Glutamatergic neuron (in vitro differentiated cells): ENCODE data around the gene INO80C. TPM values are rescaled to one million over a fixed set of nuclear protein-coding genes. Genes with fewer than 3 reads are reported as not detected.

ENCODE experiments used
- DNase-seq: peaks from one replicate; pipeline ENCODE4 v3.0.0; 2022
- H3K27ac Mint-ChIP-seq: one replicate; pipeline ENCODE4 v1.8.0; 2020; ENCODE audit warnings: mild to moderate bottlenecking, mixed read lengths, inconsistent platforms; ENCODE audit not compliant: unreplicated experiment
- H3K27me3 Mint-ChIP-seq: one replicate; pipeline ENCODE4 v1.8.0; 2020; ENCODE audit warnings: mild to moderate bottlenecking, moderate library complexity, mixed read lengths, inconsistent platforms; ENCODE audit not compliant: unreplicated experiment
- H3K36me3 Mint-ChIP-seq: one replicate; pipeline ENCODE4 v1.8.0; 2020; ENCODE audit warnings: mild to moderate bottlenecking, mixed read lengths, inconsistent platforms; ENCODE audit not compliant: unreplicated experiment
- H3K4me1 Mint-ChIP-seq: one replicate; pipeline ENCODE4 v1.8.0; 2020; ENCODE audit warnings: mild to moderate bottlenecking, low read depth, mixed read lengths, inconsistent platforms; ENCODE audit not compliant: unreplicated experiment
- H3K4me3 Mint-ChIP-seq: one replicate; pipeline ENCODE4 v1.8.0; 2020; ENCODE audit warnings: mild to moderate bottlenecking, mixed read lengths, inconsistent platforms; ENCODE audit not compliant: unreplicated experiment
- H3K9me3 Mint-ChIP-seq: one replicate; pipeline ENCODE4 v1.8.0; 2020; ENCODE audit warnings: mild to moderate bottlenecking, moderate library complexity, mixed read lengths, inconsistent platforms; ENCODE audit not compliant: unreplicated experiment
- total RNA-seq: library from RNA; stranded (reverse); fragmentation: NEBNext Ultra II Directional; extraction: Animal tissue kit (Norgen Biotek cat#: 25700); gene quantifications from one replicate; pipeline ENCODE4 v1.2.1, GENCODE V29; 2021; ENCODE audit not compliant: unreplicated experiment
- TF ChIP-seq, protein P1 (sequence below): fragments of 200-600 bp; sonication (generic); IDR thresholded peaks from one replicate; pipeline ENCODE4 v1.5.0; 2021; ENCODE audit not compliant: partially characterized antibody, unreplicated experiment

Gene INO80C
- total RNA-seq, 1 donor from 2014 or later: 38.7 TPM

DNA sequence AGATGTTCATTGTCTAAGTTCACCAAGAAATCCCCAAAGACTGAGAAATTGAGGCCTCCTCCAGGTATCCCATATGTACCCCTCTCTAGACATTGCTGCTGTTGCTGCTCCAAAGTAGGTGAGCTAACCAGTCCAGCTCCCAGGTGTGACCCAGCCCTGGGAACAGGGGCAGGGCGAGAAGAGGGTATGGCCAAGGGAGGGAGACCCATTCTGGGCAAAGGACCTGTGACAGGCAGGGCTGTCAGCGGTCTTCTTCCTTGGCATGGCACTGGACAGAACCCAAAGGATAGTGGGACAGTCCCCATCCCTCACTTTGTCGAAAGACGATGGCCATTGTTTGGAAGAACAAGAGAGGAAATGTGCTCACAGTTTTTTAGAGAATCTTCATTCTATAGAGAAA lies 7.2 kb upstream of the INO80C start:
- Mint-ChIP-seq H3K36me3 (no peaks in the 10 kb centered on the region), H3K27me3 (peaks cover 6% of the 10 kb centered on the region), H3K4me1 (no peaks in the 10 kb centered on the region), H3K9me3 (no peaks in the 10 kb centered on the region), H3K27ac (no peak overlapping the region), H3K4me3 (no peak overlapping the region)
- TF ChIP-seq, protein P1, sequence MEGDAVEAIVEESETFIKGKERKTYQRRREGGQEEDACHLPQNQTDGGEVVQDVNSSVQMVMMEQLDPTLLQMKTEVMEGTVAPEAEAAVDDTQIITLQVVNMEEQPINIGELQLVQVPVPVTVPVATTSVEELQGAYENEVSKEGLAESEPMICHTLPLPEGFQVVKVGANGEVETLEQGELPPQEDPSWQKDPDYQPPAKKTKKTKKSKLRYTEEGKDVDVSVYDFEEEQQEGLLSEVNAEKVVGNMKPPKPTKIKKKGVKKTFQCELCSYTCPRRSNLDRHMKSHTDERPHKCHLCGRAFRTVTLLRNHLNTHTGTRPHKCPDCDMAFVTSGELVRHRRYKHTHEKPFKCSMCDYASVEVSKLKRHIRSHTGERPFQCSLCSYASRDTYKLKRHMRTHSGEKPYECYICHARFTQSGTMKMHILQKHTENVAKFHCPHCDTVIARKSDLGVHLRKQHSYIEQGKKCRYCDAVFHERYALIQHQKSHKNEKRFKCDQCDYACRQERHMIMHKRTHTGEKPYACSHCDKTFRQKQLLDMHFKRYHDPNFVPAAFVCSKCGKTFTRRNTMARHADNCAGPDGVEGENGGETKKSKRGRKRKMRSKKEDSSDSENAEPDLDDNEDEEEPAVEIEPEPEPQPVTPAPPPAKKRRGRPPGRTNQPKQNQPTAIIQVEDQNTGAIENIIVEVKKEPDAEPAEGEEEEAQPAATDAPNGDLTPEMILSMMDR: no peak
- no peak for DNase-seq

DNA sequence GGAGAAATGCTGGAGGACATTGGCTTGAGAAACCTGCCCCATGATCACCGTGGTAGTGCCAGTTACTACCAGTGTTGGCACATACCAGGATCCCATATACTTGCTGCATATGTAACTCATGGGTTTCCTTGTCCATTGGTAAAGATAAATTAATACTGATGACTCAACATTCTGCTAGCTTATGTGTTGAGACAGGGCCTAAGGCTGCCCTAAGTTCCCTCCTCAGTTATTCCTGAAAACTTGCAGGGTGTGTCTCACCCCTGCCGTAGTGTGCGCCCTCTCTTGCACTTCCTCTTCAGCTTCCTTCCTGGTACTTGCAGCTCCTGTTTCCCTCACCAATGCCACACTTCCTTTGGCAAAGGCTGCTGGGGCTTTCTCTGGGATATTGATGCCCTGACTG lies 4.3 kb upstream of the INO80C start:
- TF ChIP-seq, protein P1: no peak
- Mint-ChIP-seq H3K4me3 (no peak overlapping the region), H3K27me3 (peaks cover 6% of the 10 kb centered on the region), H3K4me1 (peaks cover under 1% of the 10 kb centered on the region), H3K36me3 (no peaks in the 10 kb centered on the region), H3K9me3 (no peaks in the 10 kb centered on the region), H3K27ac (no peak overlapping the region)
- no peak for DNase-seq

DNA sequence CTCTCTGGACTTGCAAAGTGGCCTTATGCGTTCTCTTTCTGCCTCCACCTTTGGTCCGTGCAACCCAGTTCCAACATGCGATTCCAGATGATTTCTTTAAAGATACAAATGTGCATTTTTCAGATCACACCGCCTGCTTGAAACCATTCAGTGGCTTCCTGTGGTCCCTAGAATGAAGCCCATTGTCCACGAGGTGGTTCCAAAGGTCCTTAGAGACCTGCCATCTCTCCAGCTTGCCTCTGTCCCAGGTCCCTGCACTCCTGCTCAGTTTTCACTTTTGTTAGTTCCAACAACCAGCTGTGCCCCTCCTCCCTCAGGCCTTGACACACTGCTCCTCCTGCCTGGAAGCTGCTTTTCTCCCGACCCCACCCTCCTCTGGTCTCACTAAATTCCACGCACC lies 3.6 kb upstream of the INO80C start:
- Mint-ChIP-seq H3K27ac (no peak overlapping the region), H3K4me3 (no peak overlapping the region), H3K36me3 (no peaks in the 10 kb centered on the region), H3K27me3 (peaks cover 6% of the 10 kb centered on the region), H3K9me3 (no peaks in the 10 kb centered on the region), H3K4me1 (peaks cover 8% of the 10 kb centered on the region)
- no peak for DNase-seq
- TF ChIP-seq, protein P1: no peak

DNA sequence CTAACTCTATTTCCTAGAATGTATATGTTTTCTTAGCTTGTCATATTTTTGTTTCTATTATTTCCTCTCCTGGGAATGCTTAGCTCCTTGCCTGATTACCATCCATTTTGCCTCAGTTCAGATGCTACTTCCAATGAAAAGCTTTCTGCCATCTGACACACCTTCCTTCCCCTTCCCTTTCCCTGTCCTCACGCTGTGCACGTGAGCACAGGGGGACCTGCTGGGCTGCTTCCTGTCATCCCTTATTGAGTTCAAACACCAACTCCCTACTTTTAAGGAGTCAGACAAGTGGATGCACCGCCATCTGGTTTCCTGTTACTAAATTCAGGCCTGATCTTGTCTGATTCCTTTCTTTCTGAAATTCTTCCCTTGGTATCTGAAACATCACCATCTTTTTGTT lies 2.4 kb upstream of the INO80C start:
- peaks cover 18% of the 10 kb centered on the region for H3K4me1 Mint-ChIP-seq
- H3K27ac Mint-ChIP-seq: no peak overlapping the region
- no peaks in the 10 kb centered on the region for H3K36me3 Mint-ChIP-seq
- no peaks in the 10 kb centered on the region for H3K9me3 Mint-ChIP-seq
- H3K27me3 Mint-ChIP-seq: peaks cover 6% of the 10 kb centered on the region
- no peak overlapping the region for H3K4me3 Mint-ChIP-seq
- no peak for DNase-seq
- TF ChIP-seq, protein P1: no peak

- H3K4me1 Mint-ChIP-seq: peaks cover 30% of the 10 kb centered on the region
- H3K36me3 Mint-ChIP-seq: no peaks in the 10 kb centered on the region
Observed at GRCh38 chr18:35497027-35497369, 762 bp downstream of the INO80C start.

More at GRCh38 chr18:35497027-35497369, 762 bp downstream of the INO80C start:
- Mint-ChIP-seq H3K27me3 (peaks cover 4% of the 10 kb centered on the region), H3K4me3 (peak overlapping the region; percentile 96), H3K27ac (peak overlapping the region; percentile 97), H3K9me3 (no peaks in the 10 kb centered on the region)
- no peak for DNase-seq
- TF ChIP-seq, protein P1: no peak
